Esophagus muscularis mucosa (tissue), 4 donors: ENCODE results near the gene CSTB. TPM values are rescaled to one million over a fixed set of nuclear protein-coding genes. Genes with fewer than 3 reads are reported as not detected.
"Not testable (repeated sequence)": the region's sequence is repeated elsewhere in the genome, so short reads cannot be mapped to it uniquely, and the experiment has no call there.

ENCODE experiments used
- DNase-seq: peaks from one replicate; pipeline ENCODE4 v3.0.0-alpha.2; 2017; ENCODE audit errors: extremely low spot score
- H3K27ac ChIP-seq, 4 donors: fragments of 200-600 bp; sonication (generic); replicated peaks in 1 of 4; 1 replicate in 3 of 4; 2 replicates in 1 of 4; pipeline ENCODE4 v1.5.1; 2016 to 2019; ENCODE audit warnings: mild to moderate bottlenecking in 1 of 4
- H3K27me3 ChIP-seq, 4 donors: fragments of 200-600 bp; sonication (generic); one replicate each; pipeline versions ENCODE4 v1.5.1 to v1.6.0; 2016 to 2019
- H3K36me3 ChIP-seq, 4 donors: fragments of 200-600 bp; sonication (generic); one replicate each; pipeline ENCODE4 v1.5.1; 2016 to 2019
- H3K4me1 ChIP-seq, 4 donors: fragments of 200-600 bp; sonication (generic); one replicate each; pipeline ENCODE4 v1.5.1; 2016 to 2019
- H3K4me3 ChIP-seq, 4 donors: fragments of 200-600 bp; sonication (generic); 1 replicate in 2 of 4; 2 replicates in 2 of 4; pipeline ENCODE4 v1.5.1; 2016 to 2019; ENCODE audit warnings: mild to moderate bottlenecking in 4 of 4, moderate library complexity in 1 of 4
- H3K9me3 ChIP-seq, 4 donors: fragments of 200-600 bp; sonication (generic); 1 replicate in 3 of 4; 2 replicates in 1 of 4; pipeline ENCODE4 v1.5.1; 2016 to 2019
- CTCF ChIP-seq, 3 experiments: fragments of 200-600 bp in 2 of 3; fragments of 450-650 bp in 1 of 3; sonication (generic) in 2 of 3; IDR thresholded peaks; one replicate each; pipeline ENCODE4 v1.5.1; 2017 to 2019; ENCODE audit warnings: antibody characterized with exemption in 3 of 3, mild to moderate bottlenecking in 2 of 3, moderate library complexity in 1 of 3
- EP300 ChIP-seq: sonication (generic); formaldehyde crosslinking; IDR thresholded peaks from one replicate; pipeline ENCODE4 v1.6.1; 2017; ENCODE audit warnings: antibody characterized with exemption
- POLR2A ChIP-seq: fragments of 450-650 bp; IDR thresholded peaks from one replicate; pipeline ENCODE4 v1.6.1; 2017; ENCODE audit warnings: antibody characterized with exemption, moderate library complexity, mild to moderate bottlenecking, low read depth
- POLR2AphosphoS5 ChIP-seq, 2 donors: sonication (generic); formaldehyde crosslinking; IDR thresholded peaks; one replicate each; pipeline ENCODE4 v1.6.1; 2017; ENCODE audit warnings: antibody characterized with exemption in 2 of 2
- WGBS: methylation state at CpG from one replicate; pipeline ENCODE4 v1.1.5; 2018; 5-methylcytosine and 5-hydroxymethylcytosine counted together
- intact Hi-C: fragments of 100-400 bp; cut with DNase I; formaldehyde crosslinking; loops from one replicate; pipeline ENCODE4 v1.15.1; 2023
- total RNA-seq, 4 donors: library from RNA; depleted of rRNA; stranded (reverse); fragments of >200 nt; gene quantifications; one replicate each; pipeline versions ENCODE4 v1.1.0 to v1.2.1, GENCODE V29; 2016

CSTB gene, protein sequence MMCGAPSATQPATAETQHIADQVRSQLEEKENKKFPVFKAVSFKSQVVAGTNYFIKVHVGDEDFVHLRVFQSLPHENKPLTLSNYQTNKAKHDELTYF
- total RNA-seq: 10 to 100 TPM in 1 of 4 donors, 1 to 10 TPM in 3; 5.0 to 21.1 (median 8.1) TPM

DNA sequence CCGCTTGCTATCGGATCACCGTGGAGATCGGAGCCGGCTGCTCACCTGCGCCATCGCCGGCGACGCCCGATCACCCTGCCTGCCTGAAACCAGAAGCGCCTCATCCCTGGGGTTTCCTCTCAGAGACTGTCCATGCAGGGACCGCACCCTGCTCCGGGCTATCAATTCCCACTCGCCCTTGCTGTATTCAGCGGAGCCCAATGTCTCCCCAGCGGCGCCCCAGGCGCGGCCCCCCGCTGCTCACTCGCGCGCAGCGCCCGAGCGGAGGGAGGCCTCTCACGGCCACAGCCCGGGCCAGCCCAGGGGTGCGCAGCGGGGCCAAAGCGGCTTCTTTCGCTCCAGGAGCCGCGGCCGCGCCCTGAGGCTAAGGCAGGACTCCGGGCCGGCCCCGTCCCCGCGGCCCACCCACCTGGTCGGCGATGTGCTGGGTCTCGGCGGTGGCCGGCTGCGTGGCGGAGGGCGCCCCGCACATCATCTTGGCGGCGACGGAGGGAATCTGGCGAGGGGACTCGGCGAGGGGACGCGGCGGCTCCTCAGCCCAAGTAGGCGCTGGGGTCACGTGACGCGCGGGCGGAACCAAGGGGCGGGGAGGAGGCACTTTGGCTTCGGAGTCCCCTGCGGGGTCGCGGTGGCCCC is at the start of gene CSTB:
TSS of gene CSTB (minus strand) at position 514 of the 636 bp plus-strand sequence. CDS start at position 475, 39 bp downstream.
- peak within 1 kb of the TSS; percentile 70 to 99 (median 84) for H3K4me3 ChIP-seq
- H3K36me3 ChIP-seq: peaks cover 18 to 28% (median 19%) of the 10 kb centered on the region in 4 donors
- intact Hi-C loops: loop anchor here (5.0 kb wide), 1 partner anchor 49 kb away; no protein-coding TSS in a partner anchor
- peak; percentile 95 for DNase-seq
- no peaks in the 10 kb centered on the region for H3K27me3 ChIP-seq
- H3K9me3 ChIP-seq: no peaks in the 10 kb centered on the region
- peak within 1 kb of the TSS; percentile 80 to 92 (median 89) for H3K27ac ChIP-seq
- TF ChIP-seq POLR2AphosphoS5 (IDR thresholded peaks at IDR 0.05) (peak; percentile 81 to 89), POLR2A (peak; percentile 44), EP300 (no peak)
- H3K4me1 ChIP-seq: peaks cover 13 to 21% (median 20%) of the 10 kb centered on the region in 4 donors
- 2% methylated on average over 16 of the region's 71 CpGs for WGBS

- Histone ChIP-seq H3K27me3 (peaks cover 0 to 18% (median 0%) of the 10 kb centered on the region in 4 donors), H3K4me3 (no peak overlapping the region), H3K9me3 (no peaks in the 10 kb centered on the region), H3K36me3 (no peaks in the 10 kb centered on the region), H3K27ac (no peak overlapping the region), H3K4me1 (peaks cover 0 to 13% (median 8%) of the 10 kb centered on the region in 4 donors)
- TF ChIP-seq EP300 (no peak), CTCF (IDR thresholded peaks at IDR 0.05) (no peak), POLR2AphosphoS5 (IDR thresholded peaks at IDR 0.05) (no peak), POLR2A (no peak)
- WGBS: 90% methylated on average over 23 of the region's 24 CpGs
- DNase-seq: no peak
- intact Hi-C loops: no loop called here
Measured at GRCh38 chr21:43825242-43825935, 49.3 kb upstream of the CSTB start.

GRCh38 chr21:43824333-43825241 is 48.5 kb upstream of the CSTB start:
- H3K36me3 ChIP-seq: no peaks in the 10 kb centered on the region
- H3K27me3 ChIP-seq: peaks cover 0 to 10% (median 0%) of the 10 kb centered on the region in 4 donors
- H3K9me3 ChIP-seq: no peaks in the 10 kb centered on the region
- WGBS: 86% methylated on average over 14 of the region's 17 CpGs
- no peak overlapping the region for H3K4me3 ChIP-seq
- TF ChIP-seq CTCF (IDR thresholded peaks at IDR 0.05) (no peak), EP300 (no peak), POLR2AphosphoS5 (IDR thresholded peaks at IDR 0.05) (no peak), POLR2A (no peak)
- no peak overlapping the region for H3K27ac ChIP-seq
- H3K4me1 ChIP-seq: peaks cover 0 to 13% (median 8%) of the 10 kb centered on the region in 4 donors
- DNase-seq: no peak
- intact Hi-C loops: no loop called here

- not testable (repeated sequence) for H3K36me3 ChIP-seq
Measured at GRCh38 chr21:43822741-43823140, 46.6 kb upstream of the CSTB start.

DNA sequence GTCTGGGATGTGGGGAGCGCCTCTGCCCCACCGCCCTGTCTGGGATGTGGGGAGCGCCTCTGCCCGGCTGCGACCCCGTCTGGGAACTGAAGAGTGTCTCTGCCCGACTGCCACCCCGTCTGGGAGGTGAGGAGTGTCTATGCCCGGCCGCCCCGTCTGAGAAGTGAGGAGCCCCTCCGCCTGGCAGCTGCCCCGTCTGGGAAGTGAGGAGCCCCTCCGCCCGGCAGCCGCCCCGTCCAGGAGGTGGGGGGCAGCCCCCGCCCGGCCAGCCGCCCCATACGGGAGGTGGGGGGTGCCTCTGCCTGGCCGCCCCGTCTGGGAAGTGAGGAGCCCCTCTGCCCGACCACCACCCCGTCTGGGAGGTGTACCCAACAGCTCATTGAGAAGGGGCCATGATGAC is 46.1 kb upstream of the CSTB start:
- intact Hi-C loops, H3K36me3 ChIP-seq, DNase-seq, H3K27ac ChIP-seq, H3K27me3 ChIP-seq, H3K4me3 ChIP-seq, H3K9me3 ChIP-seq: not testable (repeated sequence)
- H3K4me1 ChIP-seq: peaks cover 0 to 11% (median 7%) of the 10 kb centered on the region in 4 donors
- 96% methylated on average over 11 of the region's 25 CpGs for WGBS

More at GRCh38 chr21:43822741-43823140, 46.6 kb upstream of the CSTB start:
- H3K27me3 ChIP-seq, H3K4me3 ChIP-seq, H3K9me3 ChIP-seq, intact Hi-C loops, DNase-seq, H3K27ac ChIP-seq: not testable (repeated sequence)
- H3K4me1 ChIP-seq: peaks cover 0 to 13% (median 8%) of the 10 kb centered on the region in 4 donors
- WGBS: 96% methylated on average over 2 of the region's 5 CpGs
